NCI-H2171 (cell line): Measurements from ENCODE around the gene SDK2.

Experiments used
- DNase-seq: peaks from one replicate; lab custom pipeline; 2025; lab: John Stamatoyannopoulos, UW

SDK2 gene

DNA sequence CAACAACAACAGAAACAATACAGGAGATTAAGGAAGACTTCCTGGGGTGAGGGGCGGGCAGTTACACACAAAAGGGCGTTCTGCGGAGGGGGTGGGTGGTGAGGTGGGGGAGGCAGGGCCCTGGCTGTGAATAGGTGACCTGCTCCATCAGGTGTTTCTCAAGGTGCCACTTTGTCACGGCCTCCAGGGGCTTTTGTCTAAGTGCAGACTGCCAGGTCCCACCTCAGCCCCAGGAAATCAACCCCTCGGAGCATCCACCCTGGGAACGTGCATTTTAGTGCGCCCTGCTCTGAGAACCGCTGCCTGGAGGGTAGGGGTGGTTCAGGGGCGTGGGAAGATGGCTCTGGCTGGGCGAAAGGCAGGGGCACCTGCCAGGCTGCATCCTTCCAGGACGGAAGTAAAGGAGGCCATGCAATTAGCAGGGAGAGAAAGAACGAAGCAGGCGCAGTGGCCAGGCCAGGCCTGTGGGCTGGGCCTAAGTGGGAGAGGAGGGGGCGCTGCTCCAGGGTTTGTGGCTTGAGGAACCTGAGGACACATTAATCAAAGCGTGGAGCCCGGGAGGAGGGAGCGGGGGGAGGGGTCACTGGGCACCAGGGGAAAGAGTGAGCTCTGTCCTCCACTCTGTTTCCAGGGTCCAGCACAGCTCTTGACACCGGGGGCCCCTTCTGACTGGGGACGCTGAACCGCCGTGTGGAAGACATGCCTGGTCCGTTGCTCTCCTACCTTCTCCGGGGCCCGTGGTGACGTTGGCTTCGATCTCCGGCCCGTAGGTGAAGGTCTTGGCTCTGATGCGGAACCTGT, 283.1 kb downstream of the SDK2 start:
- no peak for DNase-seq

- DNase-seq, result no peak
Observed at GRCh38 chr17:73359987-73360410, 284.2 kb downstream of the SDK2 start.

DNA sequence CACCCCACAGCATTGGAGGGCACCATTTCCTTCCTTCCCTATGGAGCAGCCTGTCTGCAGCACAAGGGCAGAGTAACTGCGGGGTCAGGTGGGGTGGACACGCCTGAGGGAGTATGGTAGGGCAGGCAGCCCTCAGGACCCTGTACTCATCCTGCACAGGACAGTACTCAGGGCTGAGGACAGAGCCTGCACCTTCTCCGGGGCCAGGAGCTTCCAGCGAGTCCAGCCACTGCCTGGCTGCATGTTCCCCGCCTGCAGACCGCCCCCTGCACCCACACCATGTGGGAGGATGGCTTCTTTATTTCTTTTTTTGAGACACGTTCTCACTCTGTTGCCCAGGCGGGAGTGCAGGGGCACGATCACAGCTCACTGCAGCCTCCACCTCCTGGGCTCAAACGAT, 284.9 kb downstream of the SDK2 start:
- no peak for DNase-seq

GRCh38 chr17:73358668-73359067, 285.6 kb downstream of the SDK2 start:
- no peak for DNase-seq

GRCh38 chr17:73357981-73358380, 286.3 kb downstream of the SDK2 start:
- DNase-seq, result no peak

DNA sequence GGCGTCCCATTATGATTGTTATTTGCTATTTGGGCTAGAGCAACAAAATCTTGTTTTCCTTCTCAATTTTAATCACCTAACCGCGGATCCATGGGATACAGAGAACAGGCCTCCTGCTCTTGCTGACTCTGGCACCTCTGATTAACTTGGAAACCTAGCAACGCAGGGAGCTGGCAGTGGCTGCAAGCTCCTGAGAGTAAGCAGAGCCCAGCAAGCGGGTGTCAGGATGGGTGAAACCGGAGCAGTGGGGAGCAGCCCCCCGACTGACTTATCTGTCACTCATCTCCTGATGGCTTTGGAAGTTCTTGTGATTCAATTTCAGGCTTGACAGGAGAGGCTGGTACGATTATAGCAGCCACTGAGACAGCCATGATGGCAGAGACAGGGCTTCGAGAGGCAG, 286.9 kb downstream of the SDK2 start:
- no peak for DNase-seq

- no peak for DNase-seq
Observed at GRCh38 chr17:73356561-73357170, 287.6 kb downstream of the SDK2 start.

DNA sequence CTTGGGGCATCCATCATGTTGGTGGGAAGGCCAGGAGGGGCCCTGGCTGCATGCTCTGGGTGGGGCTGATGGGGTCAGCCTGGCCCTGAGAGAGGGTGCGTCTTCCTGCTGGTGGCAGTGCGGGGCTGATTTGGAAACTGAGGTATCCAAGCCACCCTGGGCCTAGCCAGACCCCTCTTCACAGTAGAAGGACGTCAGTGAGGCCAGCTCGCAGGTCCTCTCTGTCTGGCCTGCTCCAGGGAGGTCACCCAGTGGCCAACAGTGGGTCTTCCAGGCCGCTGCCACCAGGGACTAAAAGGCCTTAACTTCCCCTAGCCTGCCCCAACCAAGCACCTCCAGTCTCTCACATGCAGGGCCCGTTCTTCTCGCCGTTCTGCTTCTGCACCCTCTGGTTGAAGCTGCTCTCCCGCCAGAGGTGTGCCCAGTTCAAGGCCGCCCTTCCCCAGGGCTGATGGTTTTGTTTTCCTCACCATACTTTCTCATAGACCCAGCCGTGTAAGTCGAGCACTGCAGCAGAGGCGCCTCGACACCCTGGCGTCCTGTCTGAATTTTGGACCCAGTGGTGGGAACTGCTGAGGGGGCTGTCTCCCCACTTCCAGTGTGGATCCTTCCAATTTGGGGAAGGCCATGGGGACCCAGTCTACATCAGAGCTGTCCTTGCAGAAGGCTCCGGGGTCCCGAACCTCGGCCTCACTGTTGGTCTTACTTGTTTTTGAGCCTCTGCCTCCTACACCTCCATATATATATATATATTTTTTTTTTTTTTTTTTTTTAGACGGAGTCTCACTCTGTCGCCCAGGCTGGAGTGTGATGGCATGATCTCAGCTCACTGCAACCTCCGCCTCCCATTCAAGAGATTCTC, 289.6 kb downstream of the SDK2 start:
- no peak for DNase-seq

- no peak for DNase-seq
Observed at GRCh38 chr17:73352261-73352660, 292.0 kb downstream of the SDK2 start.

GRCh38 chr17:73351764-73352163, 292.5 kb downstream of the SDK2 start:
- no peak for DNase-seq

DNA sequence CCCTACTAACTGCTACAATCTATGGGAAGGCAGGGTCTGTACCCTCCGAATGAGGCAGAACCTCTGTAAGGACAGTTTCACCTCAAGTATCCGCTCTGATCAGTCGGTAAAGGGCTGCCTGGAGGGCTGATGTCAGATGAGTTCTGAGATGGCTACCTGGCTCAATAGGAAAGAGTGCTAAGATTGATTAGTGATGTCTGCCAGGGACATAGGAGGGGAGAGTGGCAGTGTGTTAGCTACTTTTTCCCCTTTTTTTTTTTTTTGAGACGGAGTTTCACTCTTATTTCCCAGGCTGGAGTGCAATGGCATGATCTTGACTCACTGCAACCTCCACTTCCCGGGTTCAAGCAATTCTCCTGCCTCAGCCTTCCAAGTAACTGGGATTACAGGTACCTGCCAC, 293.4 kb downstream of the SDK2 start:
- no peak for DNase-seq

DNA sequence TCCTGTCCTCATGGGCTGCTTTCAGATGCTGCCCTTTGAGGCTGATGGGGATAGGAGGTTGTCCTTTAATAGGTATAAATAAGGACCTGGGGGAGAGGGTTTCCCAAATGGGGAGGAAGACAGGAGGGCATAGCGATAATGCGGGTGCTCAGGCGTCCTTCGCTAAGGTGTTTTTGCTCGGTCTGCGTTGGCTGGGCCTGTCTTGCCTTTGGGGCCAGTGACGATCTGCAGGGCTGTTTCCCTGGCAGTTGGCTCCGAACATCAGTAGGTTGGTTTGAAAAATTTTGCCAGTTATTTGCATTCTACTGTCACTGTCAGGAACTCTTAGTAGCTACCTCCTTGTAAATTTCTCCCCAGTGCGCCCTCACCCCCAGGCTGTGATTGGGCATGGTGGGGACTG, 294.6 kb downstream of the SDK2 start:
- DNase-seq, result no peak

DNA sequence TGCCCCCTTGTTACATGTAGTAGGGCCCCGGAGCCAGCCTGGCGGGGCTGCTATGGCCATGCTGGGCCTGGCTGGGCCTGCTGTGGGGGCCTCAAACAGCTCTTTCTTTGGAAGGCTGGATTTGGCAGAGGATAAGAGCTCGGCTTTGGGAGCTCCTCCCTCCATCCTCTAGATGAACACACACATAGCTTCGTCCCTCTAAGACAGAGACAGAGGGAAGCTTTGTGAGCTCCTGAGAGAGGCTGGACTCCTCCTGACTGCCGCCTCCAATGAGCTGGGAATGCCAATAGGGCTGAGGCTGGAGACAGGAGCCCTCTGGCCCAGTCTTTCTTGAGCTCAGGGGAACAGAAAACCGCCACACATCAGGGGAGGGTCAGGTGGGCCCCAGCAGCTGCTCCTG, 295.1 kb downstream of the SDK2 start:
- no peak for DNase-seq

GRCh38 chr17:73348829-73349095, 295.5 kb downstream of the SDK2 start:
- no peak for DNase-seq

GRCh38 chr17:73348018-73348828, 296.0 kb downstream of the SDK2 start:
- no peak for DNase-seq

- DNase-seq, result no peak
Observed at GRCh38 chr17:73347351-73347750, 296.9 kb downstream of the SDK2 start.

- DNase-seq, result no peak
Observed at GRCh38 chr17:73346501-73347162, 297.6 kb downstream of the SDK2 start.

- peak; percentile 46 for DNase-seq
Observed at GRCh38 chr17:73343739-73344454, 300.3 kb downstream of the SDK2 start.

- peak; percentile 93 for DNase-seq
Observed at GRCh38 chr17:73343168-73343634, 301.0 kb downstream of the SDK2 start.

DNA sequence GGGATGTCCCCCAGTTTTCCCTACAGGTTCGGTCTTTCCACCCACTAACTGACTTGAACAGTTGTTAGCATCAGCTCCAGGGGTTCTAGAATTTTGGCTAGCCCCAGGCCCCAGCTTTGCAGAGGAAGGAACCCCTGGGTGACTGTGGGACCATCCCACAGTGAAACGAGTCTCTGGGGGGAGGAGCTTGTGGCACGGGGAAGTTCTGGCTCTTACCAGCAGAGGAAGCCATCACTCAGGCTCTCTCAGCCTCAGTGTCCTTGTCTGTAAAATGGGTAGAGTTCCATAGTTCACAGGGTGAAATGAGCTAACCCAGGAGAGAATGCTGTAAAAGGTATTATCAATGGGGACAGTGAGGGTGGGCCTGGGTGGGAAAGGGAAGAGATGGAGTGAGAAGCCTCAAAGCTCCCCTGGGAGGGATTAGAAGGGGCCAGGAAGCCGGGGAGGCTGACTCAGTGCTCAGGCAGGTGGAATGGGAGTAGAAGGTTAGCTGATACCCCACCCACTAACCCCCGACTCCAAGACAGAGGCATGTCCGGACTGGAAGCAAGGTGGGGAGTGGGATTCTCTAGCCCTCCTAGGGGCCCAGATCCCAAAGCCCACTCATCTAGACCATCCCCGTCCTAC, 301.6 kb downstream of the SDK2 start:
- DNase-seq, result peak; percentile 62
